ENCODE data around the gene APBA2. TPM values are rescaled to one million over a fixed set of nuclear protein-coding genes. Genes with fewer than 3 reads are reported as not detected.

Gene APBA2
- total and polyA plus RNA-seq, 2 of the 4 experiments (the other 2 are of a cell fraction) = 21.7 to 33.0 TPM

- Histone ChIP-seq H2AK5ac (ENCODE audit: low read depth, low read length) (no peak overlapping the region), H2BK5ac (ENCODE audit: low read depth, low read length, poor library complexity, severe bottlenecking) (no peak overlapping the region), H3K4me2 (ENCODE audit: low read depth, low read length) (no peak overlapping the region), H4K91ac (ENCODE audit: insufficient read depth, low read depth, low read length) (no peak overlapping the region), H4K5ac (ENCODE audit: low read depth, low read length) (no peak overlapping the region), H3K4me3 (ENCODE audit: insufficient read depth, low read depth, low read length) (no peak overlapping the region), H3K4ac (ENCODE audit: low read depth, low read length) (no peak overlapping the region), H2BK20ac (ENCODE audit: low read depth, low read length) (no peak overlapping the region), H3K23ac (ENCODE audit: low read depth, low read length) (no peak overlapping the region), H3K14ac (replicated peaks; ENCODE audit: low read depth, low read length) (no peak overlapping the region), H2AK9ac (replicated peaks; ENCODE audit: low read depth, low read length, poor library complexity) (no peak overlapping the region), H3K36me3 (ENCODE audit: control insufficient read depth, insufficient read depth, low read length) (no peaks in the 10 kb centered on the region), H3K9me1 (ENCODE audit: insufficient read depth, low read length) (peaks cover 14% of the 10 kb centered on the region), H3K18ac (ENCODE audit: low read depth, low read length) (no peak overlapping the region), H3K4me1 (ENCODE audit: control insufficient read depth, insufficient read depth, low read length) (peaks cover 16% of the 10 kb centered on the region), H2BK120ac (ENCODE audit: low read depth, low read length) (no peak overlapping the region), H4K8ac (ENCODE audit: low read depth in 2 of 2, low read length in 2 of 2) (no peak overlapping the region), H3K56ac (ENCODE audit: extremely low read depth, insufficient read depth, low read length) (no peak overlapping the region), H3K79me1 (ENCODE audit: low read depth in 1 of 2, low read length in 2 of 2) (peaks cover 7 to 45% of the 10 kb centered on the region in 2 experiments), H4K20me1 (ENCODE audit: insufficient read depth, low read length) (peaks cover 20% of the 10 kb centered on the region; the same call in 1 of the 2 replicates), H3K27me3 (ENCODE audit: control insufficient read depth, insufficient read depth, low read length) (no peaks in the 10 kb centered on the region), H3K27ac (ENCODE audit: insufficient read depth, low read length) (no peak overlapping the region), H2AFZ (replicated peaks; ENCODE audit: low read length, poor library complexity) (no peak overlapping the region), H3K9ac (ENCODE audit: low read depth, low read length) (no peak overlapping the region), H3K9me3 (ENCODE audit: control insufficient read depth, insufficient read depth, low read length) (no peaks in the 10 kb centered on the region), H2BK15ac (ENCODE audit: low read depth, low read length) (no peak overlapping the region)
- in situ Hi-C loops (cut with MboI; ENCODE audit: low sequenced_read_pairs) (no loop called here), dilution Hi-C loops (cut with HindIII; ENCODE audit: low sequenced_read_pairs, unreplicated experiment) (no loop called here), intact Hi-C loops (cut with micrococcal nuclease) (loop anchor here (10.0 kb wide), 1 partner anchor 103 kb away; no protein-coding TSS in a partner anchor)
- CTCF ChIA-PET = no interaction called here
- no peak for ATAC-seq (ENCODE audit: low read depth)
- TF ChIP-seq NFE2L2 (IDR thresholded peaks at IDR 0.05; ENCODE audit: low read depth, low read length) = no peak
- TF ChIP-seq, protein P1, sequence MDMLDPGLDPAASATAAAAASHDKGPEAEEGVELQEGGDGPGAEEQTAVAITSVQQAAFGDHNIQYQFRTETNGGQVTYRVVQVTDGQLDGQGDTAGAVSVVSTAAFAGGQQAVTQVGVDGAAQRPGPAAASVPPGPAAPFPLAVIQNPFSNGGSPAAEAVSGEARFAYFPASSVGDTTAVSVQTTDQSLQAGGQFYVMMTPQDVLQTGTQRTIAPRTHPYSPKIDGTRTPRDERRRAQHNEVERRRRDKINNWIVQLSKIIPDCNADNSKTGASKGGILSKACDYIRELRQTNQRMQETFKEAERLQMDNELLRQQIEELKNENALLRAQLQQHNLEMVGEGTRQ (IDR thresholded peaks at IDR 0.05; ENCODE audit: low read depth, low read length) = no peak
- TF ChIP-seq MXI1 (IDR thresholded peaks at IDR 0.05; ENCODE audit: borderline replicate concordance, low read depth, low read length) = no peak
- TF ChIP-seq SMC3 (IDR thresholded peaks at IDR 0.05; ENCODE audit: low read depth, low read length) = no peak
- no peak for TF ChIP-seq CEBPB (IDR thresholded peaks at IDR 0.05; ENCODE audit: low read depth, low read length)
- TF ChIP-seq ELK1 (IDR thresholded peaks at IDR 0.05; ENCODE audit: borderline replicate concordance, low read depth, low read length) = no peak
- no peak for TF ChIP-seq MAZ (IDR thresholded peaks at IDR 0.05; ENCODE audit: borderline replicate concordance, low read depth, low read length)
- TF ChIP-seq POLR2A (IDR thresholded peaks at IDR 0.05; ENCODE audit: low read depth, low read length) = no peak
- TF ChIP-seq MAFK (IDR thresholded peaks at IDR 0.05; ENCODE audit: low read depth, low read length) = no peak
- POLR2A ChIA-PET (ENCODE audit: unreplicated experiment) = no interaction called here
- no peak for DNase-seq
- BruUV-seq (replicated peaks) = no TSS peak
Measured at GRCh38 chr15:28981351-28981720, 95.6 kb downstream of the APBA2 start.
